Transverse colon (tissue), 4 donors: ENCODE results near the gene SMAD2.

ENCODE experiments used
- CTCF ChIP-seq, 5 experiments: fragments of 200-600 bp in 3 of 5; fragments of 450-650 bp in 2 of 5; sonication (generic) in 3 of 5; IDR thresholded peaks; 1 replicate in 2 of 5; 2 replicates in 3 of 5; pipeline ENCODE4 v1.5.1; 2016 to 2017; ENCODE audit warnings: antibody characterized with exemption in 5 of 5, inconsistent platforms in 3 of 5, mild to moderate bottlenecking in 2 of 5, moderate library complexity in 1 of 5
- POLR2A ChIP-seq: fragments of 450-650 bp; IDR thresholded peaks from one replicate; pipeline ENCODE4 v1.6.1; 2016; ENCODE audit warnings: antibody characterized with exemption, mild to moderate bottlenecking, moderate library complexity
- POLR2AphosphoS5 ChIP-seq, 3 donors: sonication (generic); formaldehyde crosslinking; IDR thresholded peaks; one replicate each; pipeline ENCODE4 v1.6.1; 2016; ENCODE audit warnings: antibody characterized with exemption in 3 of 3

- no peak for TF ChIP-seq CTCF (IDR thresholded peaks at IDR 0.05)
- no peak for TF ChIP-seq POLR2A
- no peak for TF ChIP-seq POLR2AphosphoS5 (IDR thresholded peaks at IDR 0.05)
Observed at GRCh38 chr18:47800756-47801155, 129.7 kb downstream of the SMAD2 start.
